Glomerular visceral epithelial cell (primary cell): ENCODE measurements around the gene TMF1.

Experiments used
- DNase-seq: peaks from one replicate; pipeline ENCODE4 v3.0.0-alpha.2; 2016; ENCODE audit errors: extremely low spot score

TMF1 gene

GRCh38 chr3:69080233-69080920 is 28.2 kb upstream of the TMF1 start, which contains the start of gene UBA3:
Gene UBA3 (minus strand): TSS chr3:69080365. CDS start chr3:69080353, 12 bp downstream.
- peak; percentile 84 for DNase-seq

GRCh38 chr3:69079269-69080159 is 27.4 kb upstream of the TMF1 start:
- DNase-seq = no peak

GRCh38 chr3:69072928-69073327 is 20.8 kb upstream of the TMF1 start:
- DNase-seq = no peak

- no peak for DNase-seq
Measured at GRCh38 chr3:69066121-69066520, 14.0 kb upstream of the TMF1 start.

GRCh38 chr3:69065318-69065964 is 13.3 kb upstream of the TMF1 start:
- no peak for DNase-seq

- DNase-seq = no peak
Measured at GRCh38 chr3:69063636-69064035, 11.5 kb upstream of the TMF1 start.

GRCh38 chr3:69059688-69060087 is 7.6 kb upstream of the TMF1 start:
- no peak for DNase-seq

- no peak for DNase-seq
Measured at GRCh38 chr3:69058947-69059224, 6.8 kb upstream of the TMF1 start.

- no peak for DNase-seq
Measured at GRCh38 chr3:69058180-69058946, 6.2 kb upstream of the TMF1 start.

GRCh38 chr3:69052472-69052898 is 352 bp upstream of the TMF1 start:
- DNase-seq = no peak

- DNase-seq = no peak
Measured at GRCh38 chr3:69048990-69049389, 3.1 kb downstream of the TMF1 start.

GRCh38 chr3:69044608-69045007 is 7.5 kb downstream of the TMF1 start:
- DNase-seq = no peak

- DNase-seq = no peak
Measured at GRCh38 chr3:69033470-69033869, 18.7 kb downstream of the TMF1 start.

GRCh38 chr3:69032737-69033136 is 19.4 kb downstream of the TMF1 start:
- DNase-seq = no peak

GRCh38 chr3:69032142-69032541 is 20.0 kb downstream of the TMF1 start:
- DNase-seq = no peak

- DNase-seq = no peak
Measured at GRCh38 chr3:69031635-69032034, 20.5 kb downstream of the TMF1 start.

- DNase-seq = no peak
Measured at GRCh38 chr3:69020857-69021256, 31.3 kb downstream of the TMF1 start.

GRCh38 chr3:69020424-69020823 is 31.7 kb downstream of the TMF1 start:
- no peak for DNase-seq

GRCh38 chr3:69016901-69017300 is 35.2 kb downstream of the TMF1 start:
- DNase-seq = peak; percentile 16

GRCh38 chr3:69016102-69016501 is 36.0 kb downstream of the TMF1 start:
- no peak for DNase-seq

GRCh38 chr3:69014022-69014580 is 38.0 kb downstream of the TMF1 start:
- DNase-seq = no peak
